Lower leg skin (tissue), 4 donors: ENCODE measurements around the gene EIF3B. TPM values are rescaled to one million over a fixed set of nuclear protein-coding genes. Genes with fewer than 3 reads are reported as not detected.

Experiments used
- DNase-seq, 2 donors: peaks; one replicate each; pipeline ENCODE4 v3.0.0-alpha.2; 2019; ENCODE audit warnings: low spot score in 2 of 2
- H3K4me3 ChIP-seq: fragments of 200-600 bp; sonication (generic); 2 replicates; pipeline ENCODE4 v1.5.1; 2017; ENCODE audit warnings: mild to moderate bottlenecking, low read depth; ENCODE audit not compliant: poor library complexity, severe bottlenecking
- CTCF ChIP-seq, 3 donors: fragments of 450-650 bp; IDR thresholded peaks; one replicate each; pipeline ENCODE4 v1.5.1; 2016; ENCODE audit warnings: antibody characterized with exemption in 3 of 3, mild to moderate bottlenecking in 3 of 3, moderate library complexity in 2 of 3
- POLR2A ChIP-seq, 2 donors: fragments of 450-650 bp; IDR thresholded peaks; one replicate each; pipeline ENCODE4 v1.6.1; 2016 to 2017; ENCODE audit warnings: antibody characterized with exemption in 2 of 2, mild to moderate bottlenecking in 1 of 2, moderate library complexity in 1 of 2
- WGBS, 2 donors: methylation state at CpG; one replicate each; pipeline ENCODE4 v1.1.5; 2018; 5-methylcytosine and 5-hydroxymethylcytosine counted together
- intact Hi-C: fragments of 100-400 bp; cut with DNase I; formaldehyde crosslinking; loops from one replicate; pipeline ENCODE4 v1.15.0; 2023; ENCODE audit warnings: low total_unique reads
- total RNA-seq, 4 donors: library from RNA; depleted of rRNA; stranded (reverse); fragments of >200 nt; gene quantifications; one replicate each; pipeline ENCODE4 v1.1.0, GENCODE V29; 2016

Gene EIF3B
- total RNA-seq, 4 donors from 2014 or later, result 121 to 165 (median 150) TPM

GRCh38 chr7:2379821-2380450 lies 25.3 kb downstream of the EIF3B start:
- TF ChIP-seq CTCF (IDR thresholded peaks at IDR 0.05), result no peak
- TF ChIP-seq POLR2A (IDR thresholded peaks at IDR 0.05), result no peak
- no peak overlapping the region for H3K4me3 ChIP-seq
- no peak for DNase-seq
- intact Hi-C loops, result no loop called here
- WGBS, 2 donors, result 90 to 94% methylated on average over 32 to 34 of the region's 34 CpGs

- intact Hi-C loops, result no loop called here
- TF ChIP-seq CTCF (IDR thresholded peaks at IDR 0.05), result no peak
- no peak for TF ChIP-seq POLR2A (IDR thresholded peaks at IDR 0.05)
- H3K4me3 ChIP-seq, result no peak overlapping the region
- DNase-seq, result no peak
- 92 to 95% methylated on average over 23 of the region's 23 CpGs for WGBS, 2 donors
Observed at GRCh38 chr7:2380461-2380860, 25.8 kb downstream of the EIF3B start.

GRCh38 chr7:2381227-2381626 lies 26.6 kb downstream of the EIF3B start:
- DNase-seq, result no peak
- intact Hi-C loops, result no loop called here
- H3K4me3 ChIP-seq, result no peak overlapping the region
- WGBS, 2 donors, result 34 to 43% methylated on average over 5 of the region's 5 CpGs
- TF ChIP-seq CTCF (IDR thresholded peaks at IDR 0.05), result no peak
- no peak for TF ChIP-seq POLR2A (IDR thresholded peaks at IDR 0.05)

GRCh38 chr7:2381881-2382509 lies 27.4 kb downstream of the EIF3B start:
- no peak for TF ChIP-seq POLR2A (IDR thresholded peaks at IDR 0.05)
- no peak for TF ChIP-seq CTCF (IDR thresholded peaks at IDR 0.05)
- WGBS, 2 donors, result 87 to 89% methylated on average over 20 to 21 of the region's 21 CpGs
- no peak overlapping the region for H3K4me3 ChIP-seq
- DNase-seq, result no peak
- intact Hi-C loops, result no loop called here

GRCh38 chr7:2383543-2384274 lies 29.1 kb downstream of the EIF3B start:
- intact Hi-C loops, result no loop called here
- WGBS, 2 donors, result 82 to 86% methylated on average over 26 to 27 of the region's 29 CpGs
- TF ChIP-seq POLR2A (IDR thresholded peaks at IDR 0.05) (no peak), CTCF (IDR thresholded peaks at IDR 0.05) (no peak)
- H3K4me3 ChIP-seq, result no peak overlapping the region
- DNase-seq, result no peak
